GM21367 (cell line): ENCODE data around the gene KCNIP1.

Experiments
- ATAC-seq: cut with Tn5 transposase; IDR thresholded peaks from one replicate; pipeline ENCODE4 v1.9.1; 2021; ENCODE audit not compliant: unreplicated experiment

The KCNIP1 gene

GRCh38 chr5:170769898-170770416 is 266.1 kb downstream of the KCNIP1 start:
- no peak for ATAC-seq

- ATAC-seq = no peak
These were observed 267.7 kb downstream of the KCNIP1 start for GRCh38 chr5:170771496-170771895.

GRCh38 chr5:170773024-170773985 is 269.5 kb downstream of the KCNIP1 start:
- ATAC-seq = no peak

GRCh38 chr5:170774831-170775230 is 271.0 kb downstream of the KCNIP1 start:
- no peak for ATAC-seq

GRCh38 chr5:170781946-170782345 is 278.1 kb downstream of the KCNIP1 start:
- ATAC-seq = no peak

GRCh38 chr5:170782438-170782837 is 278.6 kb downstream of the KCNIP1 start:
- no peak for ATAC-seq

- ATAC-seq = no peak
These were observed 279.9 kb downstream of the KCNIP1 start, which contains the start of gene GABRP for GRCh38 chr5:170783498-170784247. Gene GABRP, plus strand, starts transcription at chr5:170783725. Its CDS starts 4,891 bp downstream, at chr5:170788616.

GRCh38 chr5:170785416-170785815 is 281.6 kb downstream of the KCNIP1 start:
- ATAC-seq = no peak
